Lung (tissue), 12 donors: Measurements from ENCODE around the gene C20orf204. TPM values are rescaled to one million over a fixed set of nuclear protein-coding genes. Genes with fewer than 3 reads are reported as not detected.

Experiments
- ATAC-seq: fragments of 200-7000 bp; cut with Tn5 transposase; one replicate; pipeline ENCODE4 v1.9.1; 2020; ENCODE audit warnings: moderate number of reproducible peaks; ENCODE audit not compliant: insufficient read depth, low FRiP score
- DNase-seq, 3 donors: peaks; one replicate each; pipeline ENCODE4 v3.0.0-alpha.2; 2013 to 2017
- H3K27ac ChIP-seq, 2 donors: one replicate each; pipeline ENCODE4 v1.5.1; 2013; ENCODE audit warnings: mild to moderate bottlenecking in 2 of 2, moderate library complexity in 2 of 2, control low read depth in 1 of 2, inconsistent platforms in 1 of 2, low read depth in 1 of 2, low read length in 1 of 2
- H3K27me3 ChIP-seq, 3 donors: one replicate each; pipeline ENCODE4 v1.5.1; 2013; ENCODE audit warnings: low read length in 2 of 3; ENCODE audit not compliant: control insufficient read depth in 3 of 3, insufficient read depth in 3 of 3
- H3K36me3 ChIP-seq, 4 donors: one replicate each; pipeline ENCODE4 v1.5.1; 2013; ENCODE audit warnings: low read length in 4 of 4, mild to moderate bottlenecking in 1 of 4, moderate library complexity in 1 of 4; ENCODE audit not compliant: control insufficient read depth in 4 of 4, insufficient read depth in 4 of 4
- H3K4me1 ChIP-seq, 5 donors: one replicate each; pipeline ENCODE4 v1.5.1; 2013; ENCODE audit warnings: low read length in 5 of 5, mild to moderate bottlenecking in 2 of 5, moderate library complexity in 1 of 5; ENCODE audit not compliant: control insufficient read depth in 5 of 5, insufficient read depth in 5 of 5
- H3K4me3 ChIP-seq: one replicate; pipeline ENCODE4 v1.5.1; 2013; ENCODE audit warnings: mild to moderate bottlenecking, control low read depth, moderate library complexity
- H3K9ac ChIP-seq, 2 donors: one replicate each; pipeline ENCODE4 v1.5.1; 2013; ENCODE audit warnings: low read length in 2 of 2, control low read depth in 1 of 2; ENCODE audit not compliant: insufficient read depth in 1 of 2
- H3K9me3 ChIP-seq, 4 donors: one replicate each; pipeline ENCODE4 v1.5.1; 2013; ENCODE audit warnings: low read length in 3 of 4, mild to moderate bottlenecking in 1 of 4, moderate library complexity in 1 of 4; ENCODE audit not compliant: control insufficient read depth in 4 of 4, insufficient read depth in 3 of 4
- WGBS, 2 donors: extraction: QIAGEN DNeasy Blood & Tissue Kit; methylation state at CpG; one replicate each; pipeline ENCODE4 v1.1.7; 2013; 5-methylcytosine and 5-hydroxymethylcytosine counted together
- polyA plus RNA-seq, 2 donors: library from polyadenylated mRNA; stranded (reverse); fragments of 200-250 nt; gene quantifications; one replicate each; pipeline ENCODE4 v1.2.1, GENCODE V29; 2013
- total RNA-seq, 2 donors: library from RNA; depleted of rRNA in 1 of 2; stranded (reverse); fragments of >200 nt in 1 of 2; gene quantifications; one replicate each; pipeline ENCODE4 v1.2.1, GENCODE V29; 2014 to 2021
- TF ChIP-seq, protein P1 (sequence below): IDR thresholded peaks from 2 replicates; pipeline ENCODE4 v1.5.1; 2012; ENCODE audit warnings: mild to moderate bottlenecking; ENCODE audit errors: control extremely low read depth, extremely low read depth
- donor health status: control.
- donor health status: control.
- donor health status: Bipolar disorder and iron deficiency.
- donor health status: healthy.
- donor health status: DM: yes; HTN: yes; CAD: no.

Gene C20orf204
- total and polyA plus RNA-seq, 4 donors: 0.50 to 2.0 (median 0.98) TPM

GRCh38 chr20:64025826-64026412, 10.1 kb upstream of the C20orf204 start:
- H3K27me3 ChIP-seq: no peaks in the 10 kb centered on the region
- WGBS, 2 donors: 95 to 96% methylated on average over 29 of the region's 29 CpGs
- H3K4me1 ChIP-seq: no peaks in the 10 kb centered on the region
- no peak overlapping the region for H3K9ac ChIP-seq
- no peak overlapping the region for H3K4me3 ChIP-seq
- ATAC-seq (no peak), DNase-seq (no peak)
- no peak overlapping the region for H3K27ac ChIP-seq
- TF ChIP-seq, protein P1, sequence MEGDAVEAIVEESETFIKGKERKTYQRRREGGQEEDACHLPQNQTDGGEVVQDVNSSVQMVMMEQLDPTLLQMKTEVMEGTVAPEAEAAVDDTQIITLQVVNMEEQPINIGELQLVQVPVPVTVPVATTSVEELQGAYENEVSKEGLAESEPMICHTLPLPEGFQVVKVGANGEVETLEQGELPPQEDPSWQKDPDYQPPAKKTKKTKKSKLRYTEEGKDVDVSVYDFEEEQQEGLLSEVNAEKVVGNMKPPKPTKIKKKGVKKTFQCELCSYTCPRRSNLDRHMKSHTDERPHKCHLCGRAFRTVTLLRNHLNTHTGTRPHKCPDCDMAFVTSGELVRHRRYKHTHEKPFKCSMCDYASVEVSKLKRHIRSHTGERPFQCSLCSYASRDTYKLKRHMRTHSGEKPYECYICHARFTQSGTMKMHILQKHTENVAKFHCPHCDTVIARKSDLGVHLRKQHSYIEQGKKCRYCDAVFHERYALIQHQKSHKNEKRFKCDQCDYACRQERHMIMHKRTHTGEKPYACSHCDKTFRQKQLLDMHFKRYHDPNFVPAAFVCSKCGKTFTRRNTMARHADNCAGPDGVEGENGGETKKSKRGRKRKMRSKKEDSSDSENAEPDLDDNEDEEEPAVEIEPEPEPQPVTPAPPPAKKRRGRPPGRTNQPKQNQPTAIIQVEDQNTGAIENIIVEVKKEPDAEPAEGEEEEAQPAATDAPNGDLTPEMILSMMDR: no peak
- H3K36me3 ChIP-seq: peaks cover 33 to 80% (median 44%) of the 10 kb centered on the region in 4 donors
- H3K9me3 ChIP-seq: peaks cover 0 to 2% (median 0%) of the 10 kb centered on the region in 4 donors

- TF ChIP-seq, protein P1: no peak
- Histone ChIP-seq H3K36me3 (peaks cover 29 to 84% (median 44%) of the 10 kb centered on the region in 4 donors), H3K27me3 (no peaks in the 10 kb centered on the region), H3K4me3 (no peak overlapping the region), H3K4me1 (no peaks in the 10 kb centered on the region), H3K9ac (no peak overlapping the region), H3K27ac (no peak overlapping the region), H3K9me3 (no peaks in the 10 kb centered on the region)
- DNase-seq: no peak
- ATAC-seq: no peak
- WGBS, 2 donors: 95 to 96% methylated on average over 24 of the region's 24 CpGs
These were observed 7.8 kb upstream of the C20orf204 start for GRCh38 chr20:64027981-64028685.

- no peak for ATAC-seq
- Histone ChIP-seq H3K27me3 (no peaks in the 10 kb centered on the region), H3K36me3 (peaks cover 18 to 82% (median 41%) of the 10 kb centered on the region in 4 donors), H3K4me3 (no peak overlapping the region), H3K9me3 (no peaks in the 10 kb centered on the region), H3K27ac (no peak overlapping the region), H3K4me1 (no peaks in the 10 kb centered on the region), H3K9ac (no peak overlapping the region)
- DNase-seq: no peak
- WGBS, 2 donors: 96 to 98% methylated on average over 38 of the region's 38 CpGs
- TF ChIP-seq, protein P1: no peak
These were observed 6.5 kb upstream of the C20orf204 start for GRCh38 chr20:64029293-64030117.
